T-helper 1 cell treated with Interleukin-12 subunit alpha and Interleukin-12 subunit beta and Interleukin-4 antibody, amounts not matched to agents 30 μg/mL and 1 μg/mL, for 36 hours (primary cell): ENCODE data around the gene GRWD1.

Experiments used
- H3K27ac Mint-ChIP-seq: one replicate; pipeline ENCODE4 v1.8.0; 2021; ENCODE audit warnings: mild to moderate bottlenecking, mixed read lengths
- H3K27me3 Mint-ChIP-seq: one replicate; pipeline ENCODE4 v1.8.0; 2021; ENCODE audit warnings: low read depth, mixed read lengths
- H3K36me3 Mint-ChIP-seq: one replicate; pipeline ENCODE4 v1.8.0; 2021; ENCODE audit warnings: low read depth, mixed read lengths
- H3K4me1 Mint-ChIP-seq: one replicate; pipeline ENCODE4 v1.8.0; 2021; ENCODE audit warnings: low read depth, mixed read lengths
- H3K4me3 Mint-ChIP-seq: one replicate; pipeline ENCODE4 v1.8.0; 2021; ENCODE audit warnings: mild to moderate bottlenecking, moderate library complexity, mixed read lengths
- H3K9me3 Mint-ChIP-seq: one replicate; pipeline ENCODE4 v1.8.0; 2021; ENCODE audit warnings: mixed read lengths

The GRWD1 gene

DNA sequence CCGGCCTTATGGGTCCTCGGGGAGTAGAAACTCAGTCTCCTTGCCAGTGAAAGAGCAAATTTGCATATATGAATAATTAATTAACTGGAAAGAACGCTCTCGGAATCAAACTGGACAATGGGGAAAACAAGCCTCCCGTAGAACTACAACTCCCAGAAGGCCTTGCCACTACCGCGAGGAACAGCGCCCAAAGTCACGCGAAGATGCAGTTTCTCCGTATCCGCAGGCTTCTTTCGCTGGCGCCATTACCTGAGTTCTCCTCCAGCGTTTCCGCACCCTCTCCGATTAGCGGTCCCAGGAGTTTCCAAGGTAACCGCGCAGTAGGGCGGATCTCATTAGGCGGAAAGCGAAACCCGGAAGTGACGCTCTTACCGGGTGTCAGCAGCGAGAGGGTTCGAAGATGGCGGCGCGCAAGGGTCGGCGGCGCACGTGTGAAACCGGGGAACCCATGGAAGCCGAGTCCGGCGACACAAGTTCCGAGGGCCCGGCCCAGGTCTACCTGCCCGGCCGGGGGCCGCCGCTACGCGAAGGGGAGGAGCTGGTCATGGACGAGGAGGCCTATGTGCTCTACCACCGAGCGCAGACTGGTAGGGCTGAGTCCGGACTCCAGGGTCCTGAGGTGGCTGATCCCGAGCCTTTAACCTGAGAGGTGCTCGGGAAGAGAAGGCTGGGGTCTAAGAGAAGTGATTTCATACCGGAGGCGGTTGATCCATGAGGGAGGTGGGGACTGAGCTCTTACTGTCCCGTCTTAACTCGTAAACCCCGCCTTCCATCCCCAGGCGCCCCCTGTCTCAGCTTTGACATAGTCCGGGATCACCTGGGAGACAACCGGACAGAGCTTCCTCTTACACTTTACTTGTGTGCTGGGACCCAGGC lies at the start of gene GRWD1:
GRWD1 (plus strand) TSS at position 378 of the 876 bp plus-strand sequence; CDS start at position 401, 23 bp downstream.
- H3K27me3 Mint-ChIP-seq = peaks cover 32% of the 10 kb centered on the region
- peaks cover 28% of the 10 kb centered on the region for H3K36me3 Mint-ChIP-seq
- peak within 1 kb of the TSS; percentile 93 for H3K27ac Mint-ChIP-seq
- peak within 1 kb of the TSS; percentile 89 for H3K4me3 Mint-ChIP-seq
- H3K4me1 Mint-ChIP-seq = peaks cover 28% of the 10 kb centered on the region
- H3K9me3 Mint-ChIP-seq = no peaks in the 10 kb centered on the region

DNA sequence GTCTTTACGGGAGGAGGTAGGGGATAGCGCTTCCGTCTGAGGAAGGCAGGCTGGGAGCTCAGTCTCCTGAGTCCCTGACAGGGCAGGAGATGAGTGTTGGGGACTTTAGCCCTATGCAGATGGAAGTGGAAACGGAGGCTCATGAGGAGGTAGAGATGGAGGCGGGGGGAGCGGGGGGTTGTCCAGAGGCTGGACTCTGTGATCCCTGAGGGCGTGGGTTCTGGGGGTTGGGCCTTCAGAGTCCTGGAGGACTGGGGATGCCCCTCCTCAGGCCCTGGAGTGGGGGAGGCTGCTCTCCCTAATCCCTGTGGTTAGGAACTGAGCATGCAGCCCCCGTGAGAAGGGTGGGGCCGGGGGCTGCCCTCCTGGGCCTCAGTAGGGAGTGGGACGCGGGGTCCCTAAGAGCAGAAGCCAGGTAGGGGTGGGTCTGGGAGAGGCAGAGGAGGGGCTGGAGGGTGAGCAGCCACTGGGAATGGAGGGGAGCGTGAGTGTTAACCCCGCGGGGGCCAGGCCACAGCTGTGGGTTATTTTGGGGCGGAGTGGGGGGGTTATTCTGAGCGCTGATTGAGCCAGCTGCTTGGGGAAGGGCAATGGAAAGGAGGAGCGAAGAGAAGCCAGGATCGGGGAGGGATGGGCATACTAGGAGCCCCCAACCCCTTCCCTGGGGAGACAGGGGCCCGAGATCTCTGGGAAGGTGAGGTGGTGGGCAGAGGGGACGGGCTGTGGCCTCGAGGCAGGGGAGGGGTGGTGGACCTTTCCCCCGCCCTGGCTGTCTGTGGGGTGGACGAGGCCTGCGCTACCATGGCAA lies 49.6 kb upstream of the GRWD1 start:
- peaks cover 66% of the 10 kb centered on the region for H3K27me3 Mint-ChIP-seq
- H3K4me3 Mint-ChIP-seq = peak overlapping the region; percentile 23
- H3K4me1 Mint-ChIP-seq = peaks cover 31% of the 10 kb centered on the region
- peaks cover 11% of the 10 kb centered on the region for H3K36me3 Mint-ChIP-seq
- H3K9me3 Mint-ChIP-seq = peaks cover 4% of the 10 kb centered on the region
- H3K27ac Mint-ChIP-seq = no peak overlapping the region

DNA sequence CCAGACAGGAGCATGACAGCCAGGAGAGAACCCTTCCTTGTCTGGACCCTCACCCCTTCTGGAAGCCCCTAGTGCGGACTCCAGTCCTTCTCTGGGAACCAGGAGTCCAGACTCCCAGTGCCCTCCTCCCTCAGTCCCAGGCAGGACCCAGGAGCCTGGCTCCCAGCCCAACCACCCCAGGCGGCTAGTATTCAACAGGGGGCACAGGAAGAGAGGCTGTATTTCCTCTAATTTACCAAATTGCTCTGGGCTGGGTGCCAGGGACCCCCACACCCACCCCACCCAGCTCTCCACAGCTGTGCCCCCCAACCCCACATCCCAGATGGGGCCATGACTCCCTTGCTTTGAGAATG lies 49.0 kb upstream of the GRWD1 start:
- peaks cover 62% of the 10 kb centered on the region for H3K27me3 Mint-ChIP-seq
- H3K4me3 Mint-ChIP-seq = no peak overlapping the region
- peaks cover 4% of the 10 kb centered on the region for H3K9me3 Mint-ChIP-seq
- H3K36me3 Mint-ChIP-seq = peaks cover 11% of the 10 kb centered on the region
- no peak overlapping the region for H3K27ac Mint-ChIP-seq
- H3K4me1 Mint-ChIP-seq = peaks cover 30% of the 10 kb centered on the region

DNA sequence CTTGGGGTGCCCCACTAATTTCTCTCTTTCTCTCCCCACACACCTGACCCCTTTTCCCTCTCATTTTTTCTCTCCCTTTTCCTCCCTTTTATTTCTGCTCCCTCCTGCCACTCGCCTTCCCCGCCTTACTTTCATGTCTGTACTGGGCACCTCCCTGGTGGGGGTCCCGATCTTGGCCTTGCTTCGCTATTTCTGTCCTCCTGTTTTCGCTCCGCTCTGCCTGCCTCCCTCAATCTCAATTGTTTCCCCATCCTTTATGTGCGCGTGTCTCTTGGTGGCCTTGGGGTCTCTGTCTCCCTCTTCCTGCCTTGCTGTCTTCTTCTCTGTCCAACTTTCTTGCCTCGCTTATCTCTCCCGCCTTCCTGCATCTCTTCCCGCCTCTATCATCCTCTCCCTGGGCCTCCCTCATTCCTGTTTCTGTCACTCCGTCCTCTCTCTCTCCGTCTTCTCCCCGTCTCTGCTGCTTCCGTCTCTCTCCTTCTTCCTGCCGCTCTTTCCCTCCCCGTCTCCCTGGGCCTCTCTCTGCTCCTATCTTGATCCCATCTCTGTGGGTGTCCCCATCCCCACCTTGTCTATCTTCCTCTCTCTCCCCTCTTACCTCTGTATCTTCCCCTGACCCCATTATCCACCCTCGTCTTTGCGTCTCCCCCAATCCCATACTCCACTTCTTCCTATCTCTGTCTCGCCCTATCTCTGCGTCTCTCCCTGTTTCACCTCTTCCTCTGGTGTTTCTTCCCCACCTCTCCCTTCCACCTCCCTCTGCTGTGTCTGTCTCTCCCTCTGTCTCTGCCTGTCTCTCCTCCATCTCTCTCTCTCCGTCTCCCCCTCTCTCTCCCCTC lies 48.3 kb upstream of the GRWD1 start:
- Mint-ChIP-seq H3K27me3 (peaks cover 60% of the 10 kb centered on the region), H3K4me1 (peaks cover 28% of the 10 kb centered on the region), H3K27ac (peak overlapping the region; percentile 85)

DNA sequence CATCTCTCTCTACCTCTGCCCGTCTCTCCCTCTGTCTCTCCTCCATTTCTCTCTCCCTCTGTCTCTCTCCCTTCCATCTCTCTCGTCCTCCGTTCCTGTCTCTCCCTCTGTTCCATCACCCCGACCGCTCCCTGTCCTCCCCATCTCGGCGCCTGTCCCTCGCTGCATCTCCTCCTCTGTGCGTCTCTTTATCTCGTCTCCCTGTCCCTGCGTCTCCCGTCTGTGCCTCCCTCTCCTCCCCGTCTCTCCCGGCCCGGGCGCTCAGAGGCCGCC lies 47.7 kb upstream of the GRWD1 start:
- peak overlapping the region; percentile 91 for H3K4me3 Mint-ChIP-seq
- peaks cover 54% of the 10 kb centered on the region for H3K27me3 Mint-ChIP-seq
- peak overlapping the region; percentile 85 for H3K27ac Mint-ChIP-seq
- peaks cover 28% of the 10 kb centered on the region for H3K4me1 Mint-ChIP-seq
- peaks cover 9% of the 10 kb centered on the region for H3K36me3 Mint-ChIP-seq
- H3K9me3 Mint-ChIP-seq = peaks cover 4% of the 10 kb centered on the region

More for the DNA sequence above, 48.3 kb upstream of the GRWD1 start:
- Mint-ChIP-seq H3K9me3 (peaks cover 4% of the 10 kb centered on the region), H3K4me3 (peak overlapping the region; percentile 91), H3K36me3 (peaks cover 11% of the 10 kb centered on the region)

GRCh38 chr19:48398375-48399235 lies 47.2 kb upstream of the GRWD1 start:
- H3K36me3 Mint-ChIP-seq = peaks cover 9% of the 10 kb centered on the region
- H3K27me3 Mint-ChIP-seq = peaks cover 53% of the 10 kb centered on the region
- peak overlapping the region; percentile 36 for H3K27ac Mint-ChIP-seq
- H3K4me3 Mint-ChIP-seq = peak overlapping the region; percentile 29
- H3K4me1 Mint-ChIP-seq = peaks cover 31% of the 10 kb centered on the region
- H3K9me3 Mint-ChIP-seq = peaks cover 4% of the 10 kb centered on the region

DNA sequence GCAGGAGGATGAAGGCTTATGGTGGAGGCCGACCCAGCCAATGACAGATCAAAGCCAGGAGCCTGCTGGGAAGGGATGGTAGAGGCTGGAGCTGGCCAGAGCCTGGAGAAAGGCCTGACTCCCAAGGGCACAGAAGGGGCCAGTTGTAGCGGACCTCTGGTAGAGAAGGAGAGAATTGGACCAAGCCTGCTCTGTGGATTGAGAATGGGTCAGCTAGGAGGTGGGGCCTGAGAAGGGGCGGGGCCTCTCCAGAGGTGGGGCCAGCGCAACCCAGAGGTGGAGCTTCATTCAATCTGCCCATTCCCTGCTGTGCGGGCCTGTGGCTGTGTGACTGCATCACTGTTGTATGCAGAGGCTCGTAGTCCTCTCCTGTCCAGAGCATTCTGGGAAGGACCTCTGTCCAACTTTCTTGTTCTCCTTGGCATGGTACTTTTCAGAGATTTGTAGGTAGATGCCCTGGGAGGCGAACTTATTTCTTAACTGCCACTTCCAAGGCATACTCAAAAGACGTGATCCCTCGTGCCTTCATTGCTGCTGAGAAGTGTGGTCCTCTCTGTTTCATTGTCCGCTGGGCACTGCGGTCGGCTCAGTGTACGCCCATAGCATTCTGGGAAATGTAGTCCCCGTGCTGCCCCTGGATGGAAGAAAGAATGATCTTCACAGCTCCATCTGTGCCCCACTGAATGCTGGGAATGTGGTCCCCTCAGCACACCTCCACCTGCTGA lies 45.6 kb upstream of the GRWD1 start:
- Mint-ChIP-seq H3K27ac (no peak overlapping the region), H3K9me3 (peaks cover 4% of the 10 kb centered on the region)

GRCh38 chr19:48401287-48401686 lies 44.5 kb upstream of the GRWD1 start:
- Mint-ChIP-seq H3K27ac (no peak overlapping the region), H3K4me3 (no peak overlapping the region), H3K9me3 (peaks cover 4% of the 10 kb centered on the region), H3K27me3 (peaks cover 31% of the 10 kb centered on the region), H3K36me3 (peaks cover 9% of the 10 kb centered on the region), H3K4me1 (peaks cover 30% of the 10 kb centered on the region)

More for the DNA sequence above, 45.6 kb upstream of the GRWD1 start:
- H3K4me3 Mint-ChIP-seq = no peak overlapping the region
- peaks cover 9% of the 10 kb centered on the region for H3K36me3 Mint-ChIP-seq
- peaks cover 29% of the 10 kb centered on the region for H3K4me1 Mint-ChIP-seq
- H3K27me3 Mint-ChIP-seq = peaks cover 39% of the 10 kb centered on the region

GRCh38 chr19:48403606-48404005 lies 42.2 kb upstream of the GRWD1 start:
- Mint-ChIP-seq H3K36me3 (no peaks in the 10 kb centered on the region), H3K27me3 (peaks cover 23% of the 10 kb centered on the region), H3K27ac (no peak overlapping the region), H3K4me3 (no peak overlapping the region), H3K4me1 (peaks cover 20% of the 10 kb centered on the region), H3K9me3 (peaks cover 4% of the 10 kb centered on the region)

DNA sequence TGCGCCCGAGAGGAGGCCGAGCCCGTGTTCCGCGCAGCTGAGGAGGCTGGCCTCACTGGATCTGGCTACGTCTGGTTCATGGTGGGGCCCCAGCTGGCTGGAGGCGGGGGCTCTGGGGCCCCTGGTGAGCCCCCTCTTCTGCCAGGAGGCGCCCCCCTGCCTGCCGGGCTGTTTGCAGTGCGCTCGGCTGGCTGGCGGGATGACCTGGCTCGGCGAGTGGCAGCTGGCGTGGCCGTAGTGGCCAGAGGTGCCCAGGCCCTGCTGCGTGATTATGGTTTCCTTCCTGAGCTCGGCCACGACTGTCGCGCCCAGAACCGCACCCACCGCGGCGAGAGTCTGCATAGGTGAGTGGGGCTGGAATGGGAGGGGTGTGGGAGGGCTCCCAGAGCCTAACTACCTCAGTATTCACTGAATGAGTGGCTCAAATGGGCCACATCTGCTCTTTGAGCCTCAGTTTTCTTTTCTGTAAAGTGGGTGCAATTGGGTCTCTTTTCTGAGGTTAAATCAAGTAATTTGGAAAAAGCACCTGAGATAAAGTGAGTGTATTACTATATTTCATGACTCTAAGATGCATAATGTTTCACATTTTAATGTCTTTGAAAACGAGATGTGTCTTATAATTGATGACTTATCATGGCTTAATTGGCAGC lies 40.6 kb upstream of the GRWD1 start:
- peaks cover 14% of the 10 kb centered on the region for H3K27me3 Mint-ChIP-seq
- no peak overlapping the region for H3K4me3 Mint-ChIP-seq
- H3K9me3 Mint-ChIP-seq = no peaks in the 10 kb centered on the region
- H3K27ac Mint-ChIP-seq = no peak overlapping the region
- H3K4me1 Mint-ChIP-seq = peaks cover 13% of the 10 kb centered on the region
- no peaks in the 10 kb centered on the region for H3K36me3 Mint-ChIP-seq

DNA sequence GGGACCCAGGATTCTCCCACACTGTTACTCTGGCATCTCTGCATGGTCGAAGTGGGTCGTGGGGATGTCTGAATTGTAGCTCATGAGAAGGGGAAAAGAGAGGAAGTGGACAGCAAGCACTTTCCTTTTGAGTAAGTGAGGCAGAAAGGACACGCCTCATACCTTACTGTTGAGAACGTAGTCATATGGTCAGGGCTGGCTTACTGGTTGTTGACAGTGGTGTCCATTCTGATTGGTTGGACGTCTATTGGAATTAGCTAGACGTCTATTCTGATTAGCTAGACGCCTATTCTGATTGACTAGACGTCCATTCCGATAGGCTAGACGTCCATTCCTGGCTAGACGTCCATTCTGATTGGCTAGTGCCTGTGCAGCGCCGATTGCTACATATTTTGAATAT lies 39.9 kb upstream of the GRWD1 start:
- Mint-ChIP-seq H3K36me3 (no peaks in the 10 kb centered on the region), H3K27me3 (peaks cover 14% of the 10 kb centered on the region), H3K27ac (no peak overlapping the region), H3K9me3 (no peaks in the 10 kb centered on the region), H3K4me1 (peaks cover 10% of the 10 kb centered on the region), H3K4me3 (no peak overlapping the region)

- Mint-ChIP-seq H3K36me3 (no peaks in the 10 kb centered on the region), H3K4me1 (peaks cover 16% of the 10 kb centered on the region), H3K27me3 (peaks cover 26% of the 10 kb centered on the region), H3K4me3 (no peak overlapping the region), H3K27ac (no peak overlapping the region), H3K9me3 (no peaks in the 10 kb centered on the region)
These were observed 31.8 kb upstream of the GRWD1 start for GRCh38 chr19:48413879-48414587.
